ENCODE data around the gene OR52B2.

GRCh38 chr11:6124245-6124644 lies 45.9 kb downstream of the OR52B2 start:
- TF ChIP-seq POLR2A (IDR thresholded peaks at IDR 0.05): no peak
- no peak for TF ChIP-seq EP300 (IDR thresholded peaks at IDR 0.05)
- TF ChIP-seq CTCF (IDR thresholded peaks at IDR 0.05): no peak

Data from stomach (tissue), 4 donors.